ENCODE measurements around the gene ANGEL2.
"Not testable (repeated sequence)": the region's sequence is repeated elsewhere in the genome, so short reads cannot be mapped to it uniquely, and the experiment has no call there.

The ANGEL2 gene

DNA sequence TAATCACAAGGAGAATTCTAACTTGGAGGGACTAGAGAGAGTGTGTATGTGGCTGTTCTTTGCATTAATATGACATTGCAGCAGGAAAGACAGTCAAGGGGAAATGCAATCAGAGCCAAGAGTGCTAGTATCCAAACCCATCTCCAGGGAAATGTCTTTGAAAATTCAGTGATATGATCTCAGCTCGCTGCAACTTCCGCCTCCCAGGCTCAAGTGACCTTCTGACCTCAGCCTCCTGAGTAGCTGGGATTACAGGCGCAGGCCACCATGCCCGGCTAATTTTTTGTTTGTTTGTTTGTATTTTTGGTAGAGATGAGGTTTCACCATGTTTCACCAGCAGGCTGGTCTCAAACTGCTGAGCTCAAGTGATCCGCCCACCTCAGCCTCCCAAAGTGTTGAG, 49.1 kb downstream of the ANGEL2 start:
- ChIA-PET POLR2A (interaction anchor here (1.2 to 2.9 kb wide), 2 partner anchors 9 to 16 kb away, joined by 4 to 11 read pairs; partner anchors contain the start of gene VASH2), CTCF (interaction anchor here (1.2 to 6.2 kb wide), 10 partner anchors 8 to 151 kb away, joined by 3 to 87 read pairs (median 13); partner anchors contain the start of gene VASH2)

DNA sequence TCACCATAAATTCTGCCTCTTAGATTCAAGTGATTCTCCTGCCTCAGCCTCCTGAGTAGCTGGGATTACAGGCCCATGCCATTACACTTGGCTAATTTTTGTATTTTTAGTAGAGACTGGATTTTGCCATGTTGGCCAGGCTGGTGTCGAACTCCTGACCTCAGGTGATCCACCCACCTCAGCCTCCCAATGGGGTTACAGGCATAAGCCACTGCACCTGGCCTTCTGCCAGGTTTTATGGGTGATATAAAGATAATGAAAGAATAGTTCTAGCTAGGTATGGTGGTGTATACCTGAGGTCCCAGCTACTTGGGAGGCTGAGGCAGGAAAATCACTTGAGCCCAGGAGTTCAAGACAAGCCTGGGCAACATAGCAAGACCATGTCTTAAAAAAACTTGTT, 50.7 kb downstream of the ANGEL2 start:
- DNase-seq (ENCODE audit: extremely low spot score); POLR2A ChIA-PET: not testable (repeated sequence)
- CTCF ChIA-PET: interaction anchor here (1.3 to 6.2 kb wide), 5 partner anchors 12 to 38 kb away, joined by 3 to 87 read pairs (median 36); partner anchors contain the start of gene VASH2

More for the DNA sequence above, 49.1 kb downstream of the ANGEL2 start:
- DNase-seq (ENCODE audit: extremely low spot score): no peak
- TF ChIP-seq, protein P1, sequence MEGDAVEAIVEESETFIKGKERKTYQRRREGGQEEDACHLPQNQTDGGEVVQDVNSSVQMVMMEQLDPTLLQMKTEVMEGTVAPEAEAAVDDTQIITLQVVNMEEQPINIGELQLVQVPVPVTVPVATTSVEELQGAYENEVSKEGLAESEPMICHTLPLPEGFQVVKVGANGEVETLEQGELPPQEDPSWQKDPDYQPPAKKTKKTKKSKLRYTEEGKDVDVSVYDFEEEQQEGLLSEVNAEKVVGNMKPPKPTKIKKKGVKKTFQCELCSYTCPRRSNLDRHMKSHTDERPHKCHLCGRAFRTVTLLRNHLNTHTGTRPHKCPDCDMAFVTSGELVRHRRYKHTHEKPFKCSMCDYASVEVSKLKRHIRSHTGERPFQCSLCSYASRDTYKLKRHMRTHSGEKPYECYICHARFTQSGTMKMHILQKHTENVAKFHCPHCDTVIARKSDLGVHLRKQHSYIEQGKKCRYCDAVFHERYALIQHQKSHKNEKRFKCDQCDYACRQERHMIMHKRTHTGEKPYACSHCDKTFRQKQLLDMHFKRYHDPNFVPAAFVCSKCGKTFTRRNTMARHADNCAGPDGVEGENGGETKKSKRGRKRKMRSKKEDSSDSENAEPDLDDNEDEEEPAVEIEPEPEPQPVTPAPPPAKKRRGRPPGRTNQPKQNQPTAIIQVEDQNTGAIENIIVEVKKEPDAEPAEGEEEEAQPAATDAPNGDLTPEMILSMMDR (IDR thresholded peaks at IDR 0.05; ENCODE audit: control extremely low read depth, extremely low read depth, low read depth, missing control alignments): no peak

DNA sequence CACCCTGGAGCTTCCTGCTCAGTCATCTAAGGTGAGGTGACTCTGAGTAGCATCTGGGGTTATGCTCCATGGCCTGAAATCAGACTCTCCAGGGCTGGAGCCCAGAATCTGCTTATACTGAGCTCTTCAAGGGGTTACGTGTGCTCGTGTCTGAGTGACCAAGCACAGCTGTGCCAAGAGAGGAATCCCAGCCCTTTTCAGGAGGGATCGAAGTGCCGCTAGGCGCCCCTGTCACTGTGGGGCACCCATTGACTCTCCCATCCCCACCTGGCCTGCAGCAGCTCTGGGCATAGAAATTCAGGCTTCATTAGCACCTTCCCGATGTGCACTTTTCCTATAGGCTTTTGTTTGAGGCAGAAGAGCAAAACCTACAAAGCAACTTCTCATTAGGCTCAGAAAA, 51.6 kb downstream of the ANGEL2 start:
- no peak for DNase-seq (ENCODE audit: extremely low spot score)
- ChIA-PET CTCF (interaction anchor here (5.5 to 6.2 kb wide), 3 partner anchors 11 to 32 kb away, joined by 36 to 87 read pairs (median 66); partner anchors contain the start of gene VASH2), POLR2A (no interaction called here)
- TF ChIP-seq, protein P1 (IDR thresholded peaks at IDR 0.05; ENCODE audit: control extremely low read depth, extremely low read depth, low read depth, missing control alignments): no peak

DNA sequence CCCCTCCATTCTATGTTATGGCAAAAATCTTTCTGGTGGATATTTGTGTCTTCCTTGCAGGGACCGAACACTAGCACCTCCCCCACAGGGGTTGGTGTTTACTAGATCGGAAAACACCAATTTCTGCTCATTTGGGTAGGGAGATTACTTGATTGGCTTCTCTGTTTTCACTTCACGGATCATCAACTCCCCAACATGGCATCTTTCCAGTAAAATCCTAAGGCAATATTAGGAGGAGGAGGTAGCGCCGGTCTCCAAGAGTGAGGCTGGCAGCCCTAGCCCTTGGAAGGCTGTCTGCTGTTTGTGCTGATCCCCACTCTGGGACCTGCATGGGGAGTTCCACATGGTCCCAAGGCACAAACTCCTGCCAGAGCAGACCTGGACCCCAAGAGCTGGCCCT, 53.2 kb downstream of the ANGEL2 start:
- ChIA-PET CTCF (interaction anchor here (1.4 to 2.7 kb wide), 2 partner anchors 12 to 33 kb away, joined by 4 to 10 read pairs; partner anchors contain the start of gene VASH2), POLR2A (no interaction called here)
- TF ChIP-seq, protein P1 (IDR thresholded peaks at IDR 0.05; ENCODE audit: control extremely low read depth, extremely low read depth, low read depth, missing control alignments): no peak
- DNase-seq (ENCODE audit: extremely low spot score): no peak

DNA sequence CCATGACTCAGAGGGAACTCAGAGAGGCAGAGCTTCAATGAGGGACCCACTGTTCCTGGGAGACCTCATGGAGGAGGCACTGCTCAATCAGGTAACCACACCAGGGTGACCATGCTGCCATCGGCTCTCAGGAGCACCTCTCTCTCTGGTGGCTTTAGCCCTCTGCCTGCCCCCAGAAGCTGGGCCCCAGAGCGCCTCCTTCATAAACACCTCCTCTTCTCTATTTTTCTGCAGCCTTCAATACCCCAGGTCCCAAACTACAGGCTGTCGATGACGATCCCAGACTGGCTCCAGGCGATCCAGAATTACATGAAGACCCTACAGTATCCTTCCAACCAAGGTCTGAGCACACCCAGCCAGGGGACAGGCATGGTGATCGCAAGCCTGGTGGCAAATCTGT, 54.7 kb downstream of the ANGEL2 start:
- no peak for DNase-seq (ENCODE audit: extremely low spot score)
- CTCF ChIA-PET: interaction anchor here (1.4 to 2.7 kb wide), 2 partner anchors 10 to 35 kb away, joined by 4 to 10 read pairs; partner anchors contain the start of gene VASH2
- POLR2A ChIA-PET: no interaction called here
- TF ChIP-seq, protein P1 (IDR thresholded peaks at IDR 0.05; ENCODE audit: control extremely low read depth, extremely low read depth, low read depth, missing control alignments): no peak

DNA sequence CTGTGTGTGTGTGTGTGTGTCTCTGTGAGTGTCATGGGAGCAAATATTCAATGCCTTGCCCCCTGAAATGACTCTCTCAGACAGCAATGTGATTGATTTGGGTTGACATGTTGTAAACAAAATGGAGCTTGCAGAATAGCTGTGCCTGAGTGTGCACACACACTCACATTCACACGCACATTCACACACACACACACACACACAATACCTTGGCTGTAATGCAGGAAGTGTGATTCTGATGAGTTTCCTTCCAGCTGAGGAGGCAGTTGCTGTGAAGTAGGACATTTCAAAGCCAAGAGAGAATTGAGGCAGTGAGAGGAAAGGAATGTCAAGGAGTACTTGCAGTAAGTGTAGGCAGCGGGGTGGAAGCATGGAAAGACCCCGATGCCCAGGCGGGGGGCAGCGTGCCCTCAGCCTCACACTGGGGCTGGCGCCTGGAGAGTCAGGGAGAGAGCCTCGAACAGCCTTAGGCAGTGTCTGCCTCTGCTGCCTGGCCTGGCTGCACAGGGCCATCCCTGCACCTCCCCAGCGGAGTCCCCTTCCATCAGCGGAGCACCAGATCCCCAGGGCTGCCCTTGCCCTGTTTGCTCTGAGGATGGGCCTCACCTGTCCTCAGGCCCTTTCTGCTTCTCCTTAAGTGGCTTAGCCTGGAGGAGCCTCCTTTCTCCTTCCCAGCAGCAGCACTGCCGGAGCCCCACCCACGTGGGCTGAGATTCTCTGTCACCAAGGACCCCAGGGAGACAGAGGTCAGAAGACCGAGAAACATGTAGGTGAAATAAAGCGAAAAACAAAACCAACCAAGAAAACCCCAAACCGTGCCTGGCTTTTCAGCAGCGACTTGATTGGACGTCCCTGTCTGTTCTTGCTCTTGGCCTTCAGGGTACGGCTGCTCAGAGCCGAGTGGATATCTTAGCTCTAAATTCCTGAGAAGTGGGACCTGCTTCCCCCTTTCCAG, 56.1 kb downstream of the ANGEL2 start:
- TF ChIP-seq, protein P1 (IDR thresholded peaks at IDR 0.05; ENCODE audit: control extremely low read depth, extremely low read depth, low read depth, missing control alignments): no peak
- peak; percentile 85 for DNase-seq (ENCODE audit: extremely low spot score)
- CTCF ChIA-PET: interaction anchor here (1.6 to 2.7 kb wide), 5 partner anchors 8 to 38 kb away, joined by 4 to 31 read pairs (median 10); no protein-coding TSS in a partner anchor
- POLR2A ChIA-PET: no interaction called here

Measured in GM10248 (cell line).